ENCODE measurements around the gene ANKS4B.
A peak's percentile ranks its signal among the peaks of the same experiment; 100 is the strongest.

Gene ANKS4B

DNA sequence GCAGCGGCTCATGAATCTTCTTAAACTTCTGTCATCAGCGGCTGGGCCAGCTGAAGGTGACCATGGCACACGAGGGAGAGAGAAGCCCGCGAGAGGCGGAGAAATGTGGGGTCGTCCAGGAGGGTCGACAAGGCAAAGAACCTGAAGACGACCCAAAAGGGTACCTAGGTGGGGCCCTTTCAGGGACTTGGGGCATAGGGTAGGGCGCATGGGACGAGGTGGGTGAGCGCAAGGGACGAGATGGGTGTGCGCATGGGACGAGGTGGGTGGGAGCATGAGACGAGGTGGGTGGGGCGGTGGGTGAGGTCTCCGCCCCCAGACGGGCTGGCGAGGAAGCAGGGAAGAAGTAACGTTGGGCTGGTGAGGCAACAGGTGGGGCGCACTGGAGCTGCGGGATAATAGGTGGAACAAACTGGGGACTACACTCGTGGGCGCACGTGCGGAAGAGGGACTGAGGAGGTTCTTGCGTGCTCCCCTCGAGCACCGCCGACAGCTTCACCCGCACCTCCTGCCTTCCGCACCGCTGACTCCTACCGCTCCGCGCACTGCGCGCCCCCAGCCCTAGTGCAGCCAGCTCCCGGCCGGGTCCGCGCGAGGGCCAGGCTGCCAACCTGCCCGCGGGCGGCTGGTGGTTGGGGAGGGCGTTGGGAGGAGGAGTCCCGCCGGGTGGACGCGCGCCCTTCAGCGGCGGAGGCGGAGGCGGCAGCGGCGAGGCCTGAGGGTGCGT, 67.8 kb downstream of the ANKS4B start:
- DNase-seq: peak; percentile 7

DNA sequence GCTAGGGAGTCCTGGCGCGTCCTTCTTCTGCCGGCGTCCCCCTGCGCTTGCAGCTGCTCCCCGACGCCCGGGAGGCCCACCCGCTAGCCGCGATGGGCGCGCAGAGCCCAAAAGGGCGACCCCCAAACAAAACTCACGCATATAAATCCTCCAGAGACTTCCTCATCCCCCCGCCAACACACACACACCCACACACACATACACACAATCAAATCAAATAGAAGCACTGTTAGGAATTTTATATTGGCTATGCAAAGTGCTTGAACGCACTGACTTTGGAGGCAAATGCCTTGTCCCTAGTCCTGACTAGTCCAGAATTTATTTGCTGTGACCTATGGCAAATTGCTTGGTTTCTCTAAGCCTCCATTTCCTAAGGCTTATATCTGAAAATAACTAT, 68.4 kb downstream of the ANKS4B start:
- no peak for DNase-seq

DNA sequence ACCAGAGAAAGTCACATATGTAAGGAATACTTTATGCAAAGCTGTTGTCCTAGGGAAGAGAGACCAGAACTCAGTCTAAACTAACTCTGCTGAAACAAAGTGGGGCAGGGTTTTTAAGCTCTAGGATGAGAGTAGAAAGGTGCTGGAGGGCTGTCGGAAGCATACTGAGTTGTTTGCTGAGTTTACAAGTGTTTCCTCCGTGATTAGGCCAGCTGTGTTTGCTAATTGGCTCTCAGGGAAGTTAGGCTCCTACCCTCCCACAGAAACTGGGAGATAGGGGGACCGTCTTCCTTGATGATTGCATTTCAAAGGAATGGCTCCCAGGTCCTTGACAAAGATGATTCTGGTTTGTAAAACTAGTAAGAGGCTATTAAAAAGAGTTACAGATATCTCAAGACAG, 69.0 kb downstream of the ANKS4B start:
- DNase-seq: no peak

DNA sequence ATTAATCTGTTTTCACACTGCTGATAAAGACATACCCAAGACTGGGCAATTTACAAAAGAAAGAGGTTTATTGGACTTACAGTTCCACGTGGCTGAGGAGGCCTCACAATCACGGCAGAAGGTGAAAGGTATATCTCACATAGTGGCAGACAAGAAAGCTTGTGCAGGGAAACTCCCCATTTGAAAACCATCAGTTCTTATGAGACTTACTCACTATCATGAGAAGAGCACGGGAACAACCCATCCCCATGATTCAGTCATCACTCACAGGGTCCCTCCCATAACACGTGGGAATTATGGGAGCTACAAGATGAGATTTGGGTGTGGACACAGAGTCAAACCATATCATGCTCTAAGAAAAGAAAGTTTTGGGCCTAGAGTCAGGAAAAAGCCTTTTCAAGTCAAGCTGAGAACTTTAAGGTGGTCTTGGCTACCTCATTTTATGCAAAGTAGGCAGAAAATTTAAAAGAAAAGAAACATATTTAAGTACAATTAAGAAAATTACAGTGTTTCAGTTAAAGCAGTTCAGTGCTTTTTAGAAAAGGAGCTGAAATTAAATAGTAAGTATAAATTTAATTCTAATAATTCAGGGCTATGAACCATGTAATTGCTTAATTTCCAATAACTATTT, 69.5 kb downstream of the ANKS4B start:
- no peak for DNase-seq

Data from NCI-H2227 treated with DMSO at 0.1 percent for 48 hours (cell line).